Measurements from ENCODE around the gene LRFN2. TPM values are rescaled to one million over a fixed set of nuclear protein-coding genes. Genes with fewer than 3 reads are reported as not detected.

LRFN2 gene
- total RNA-seq, 1 donor from 2014 or later: not detected

- Mint-ChIP-seq H3K27ac (no peak overlapping the region), H3K4me1 (no peaks in the 10 kb centered on the region), H3K36me3 (no peaks in the 10 kb centered on the region), H3K4me3 (no peak overlapping the region), H3K27me3 (ENCODE audit: low read depth) (peaks cover 47% of the 10 kb centered on the region), H3K9me3 (no peaks in the 10 kb centered on the region)
- DNase-seq (ENCODE audit: low spot score in 2 of 2, unreplicated experiment in 2 of 2): no peak
- TF ChIP-seq CTCF (IDR thresholded peaks at IDR 0.05; ENCODE audit: unreplicated experiment): no peak
These were observed 45.5 kb downstream of the LRFN2 start for GRCh38 chr6:40541556-40542174.

- Mint-ChIP-seq H3K27me3 (ENCODE audit: low read depth) (peaks cover 45% of the 10 kb centered on the region), H3K36me3 (no peaks in the 10 kb centered on the region), H3K4me3 (no peak overlapping the region), H3K9me3 (no peaks in the 10 kb centered on the region), H3K4me1 (peaks cover under 1% of the 10 kb centered on the region), H3K27ac (no peak overlapping the region)
- TF ChIP-seq CTCF (IDR thresholded peaks at IDR 0.05; ENCODE audit: unreplicated experiment): no peak
- DNase-seq (ENCODE audit: low spot score in 2 of 2, unreplicated experiment in 2 of 2): no peak
These were observed 46.4 kb downstream of the LRFN2 start for GRCh38 chr6:40540790-40541189.

- no peak overlapping the region for H3K4me3 Mint-ChIP-seq
- no peak overlapping the region for H3K27ac Mint-ChIP-seq
- no peaks in the 10 kb centered on the region for H3K36me3 Mint-ChIP-seq
- H3K27me3 Mint-ChIP-seq (ENCODE audit: low read depth): peaks cover 40% of the 10 kb centered on the region
- DNase-seq (ENCODE audit: low spot score in 2 of 2, unreplicated experiment in 2 of 2): no peak
- no peaks in the 10 kb centered on the region for H3K9me3 Mint-ChIP-seq
- H3K4me1 Mint-ChIP-seq: peaks cover 5% of the 10 kb centered on the region
- TF ChIP-seq CTCF (IDR thresholded peaks at IDR 0.05; ENCODE audit: unreplicated experiment): no peak
These were observed 47.3 kb downstream of the LRFN2 start for GRCh38 chr6:40539853-40540252.

DNA sequence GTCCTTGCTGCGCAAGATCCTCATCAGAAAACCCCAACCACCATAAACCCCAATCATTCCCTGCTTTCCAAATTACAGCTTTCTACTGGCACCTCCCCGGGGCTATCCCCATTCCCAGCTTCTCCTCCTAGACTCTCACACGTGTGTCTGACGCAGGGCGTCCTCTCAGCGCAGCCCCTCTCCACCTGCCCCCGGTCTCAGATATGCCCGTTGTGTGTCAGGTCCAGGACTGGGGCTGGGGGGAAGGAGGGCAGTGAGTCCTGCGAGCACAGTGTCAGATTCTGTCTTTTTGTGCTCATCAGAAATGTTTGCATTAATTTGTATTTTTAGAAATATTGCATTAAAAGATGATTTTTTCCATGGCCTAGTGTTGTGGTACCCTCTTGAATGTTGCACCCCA is 48.6 kb downstream of the LRFN2 start:
- Mint-ChIP-seq H3K4me3 (no peak overlapping the region), H3K36me3 (no peaks in the 10 kb centered on the region), H3K9me3 (no peaks in the 10 kb centered on the region), H3K4me1 (peaks cover 5% of the 10 kb centered on the region), H3K27me3 (ENCODE audit: low read depth) (peaks cover 37% of the 10 kb centered on the region), H3K27ac (no peak overlapping the region)
- TF ChIP-seq CTCF (IDR thresholded peaks at IDR 0.05; ENCODE audit: unreplicated experiment): no peak
- no peak for DNase-seq (ENCODE audit: low spot score in 2 of 2, unreplicated experiment in 2 of 2)

- Mint-ChIP-seq H3K4me1 (peaks cover 5% of the 10 kb centered on the region), H3K36me3 (no peaks in the 10 kb centered on the region), H3K4me3 (no peak overlapping the region), H3K9me3 (no peaks in the 10 kb centered on the region), H3K27me3 (ENCODE audit: low read depth) (peaks cover 32% of the 10 kb centered on the region), H3K27ac (no peak overlapping the region)
- TF ChIP-seq CTCF (IDR thresholded peaks at IDR 0.05; ENCODE audit: unreplicated experiment): no peak
- DNase-seq (ENCODE audit: low spot score in 2 of 2, unreplicated experiment in 2 of 2): no peak
These were observed 49.7 kb downstream of the LRFN2 start for GRCh38 chr6:40537446-40537845.

- DNase-seq (ENCODE audit: low spot score in 2 of 2, unreplicated experiment in 2 of 2): no peak
- TF ChIP-seq CTCF (IDR thresholded peaks at IDR 0.05; ENCODE audit: unreplicated experiment): no peak
- H3K4me1 Mint-ChIP-seq: peaks cover 5% of the 10 kb centered on the region
- H3K9me3 Mint-ChIP-seq: no peaks in the 10 kb centered on the region
- H3K27ac Mint-ChIP-seq: no peak overlapping the region
- peaks cover 25% of the 10 kb centered on the region for H3K27me3 Mint-ChIP-seq (ENCODE audit: low read depth)
- no peaks in the 10 kb centered on the region for H3K36me3 Mint-ChIP-seq
- no peak overlapping the region for H3K4me3 Mint-ChIP-seq
These were observed 50.7 kb downstream of the LRFN2 start for GRCh38 chr6:40536442-40536841.

Measured in mesothelial cell of epicardium (in vitro differentiated cells).